Heart right ventricle (tissue), 16 donors: Measurements from ENCODE around the gene SYNJ2. TPM values are rescaled to one million over a fixed set of nuclear protein-coding genes. Genes with fewer than 3 reads are reported as not detected.

Experiments
- ATAC-seq, 8 donors: fragments of 200-7000 bp; cut with Tn5 transposase; one replicate each; pipeline ENCODE4 v1.9.1; 2020; ENCODE audit warnings: mild to moderate bottlenecking in 8 of 8, moderate library complexity in 8 of 8, moderate number of reproducible peaks in 1 of 8
- DNase-seq, 2 donors: peaks; one replicate each; pipeline ENCODE4 v3.0.0-alpha.2; 2020
- H3K27ac ChIP-seq, 10 donors: fragments of 200-600 bp; sonication (generic) in 2 of 10; one replicate each; pipeline versions ENCODE4 v1.5.0 to v1.8.0; 2020 to 2022; ENCODE audit warnings: mild to moderate bottlenecking in 3 of 10
- H3K27me3 ChIP-seq, 7 donors: fragments of 200-600 bp; one replicate each; pipeline ENCODE4 v1.8.0; 2021 to 2022; ENCODE audit warnings: mild to moderate bottlenecking in 2 of 7
- H3K36me3 ChIP-seq, 9 donors: fragments of 200-600 bp; sonication (generic) in 1 of 9; one replicate each; pipeline versions ENCODE4 v1.5.0 to v1.8.0; 2020 to 2022; ENCODE audit warnings: mild to moderate bottlenecking in 2 of 9
- H3K4me1 ChIP-seq, 9 donors: fragments of 200-600 bp; sonication (generic) in 1 of 9; one replicate each; pipeline versions ENCODE4 v1.5.0 to v1.8.0; 2020 to 2022; ENCODE audit warnings: mild to moderate bottlenecking in 4 of 9
- H3K4me3 ChIP-seq, 10 donors: fragments of 200-600 bp; sonication (generic) in 2 of 10; one replicate each; pipeline versions ENCODE4 v1.5.0 to v1.8.0; 2020 to 2022; ENCODE audit warnings: mild to moderate bottlenecking in 7 of 10, moderate library complexity in 2 of 10
- H3K9me3 ChIP-seq, 11 donors: fragments of 200-600 bp in 10 of 11; sonication (generic) in 2 of 11; one replicate each; pipeline versions ENCODE4 v1.5.0 to v1.8.0; 2013 to 2022; ENCODE audit warnings: mild to moderate bottlenecking in 2 of 11, control low read depth in 1 of 11, moderate library complexity in 1 of 11
- WGBS, 2 donors: extraction: QIAGEN DNeasy Blood & Tissue Kit; methylation state at CpG; one replicate each; pipeline ENCODE4 v1.1.7; 2013; ENCODE audit warnings: inconsistent platforms in 1 of 2; 5-methylcytosine and 5-hydroxymethylcytosine counted together
- intact Hi-C, 10 donors: fragments of 100-400 bp; cut with DNase I; formaldehyde crosslinking; loops; one replicate each; pipeline versions ENCODE4 v1.11.1 to v1.14.2; 2022
- polyA plus RNA-seq, 2 donors: library from polyadenylated mRNA; stranded (reverse); fragments of 200-250 nt; gene quantifications; one replicate each; pipeline ENCODE4 v1.2.3, GENCODE V29; 2013
- total RNA-seq, 10 donors: library from RNA; stranded (reverse); fragmentation: NEBNext Ultra II Directional in 3 of 10; extraction: Animal tissue kit (Norgen Biotek cat#: 25700) in 3 of 10; gene quantifications; one replicate each; pipeline versions ENCODE4 v1.2.1 to v1.2.4, GENCODE V29; 2021 to 2023
- TF ChIP-seq, protein P1 (sequence below), 9 donors: fragments of 200-600 bp; sonication (generic) in 2 of 9; IDR thresholded peaks; one replicate each; pipeline versions ENCODE4 v1.5.0 to v1.8.0; 2021 to 2022; ENCODE audit warnings: antibody characterized with exemption in 9 of 9, mild to moderate bottlenecking in 5 of 9, moderate library complexity in 1 of 9
- donor health status: Arrhythmogenic right ventricular cardiomyopathy.
- donor health status: ischemic (EF 13 %, LVEDD 7.1; RV severe dilation, severe dysfunction).
- donor health status: healthy with polysubstance abuse.
- donor health status: DM: no; HTN: yes; CAD: no.
- donor health status: DM: no; HTN: no; CAD: no.
- donor health status: ischemic (EF 25% LVEDD 6.9; RV normal size, moderate dysfunction).
- donor health status: ischemic (EF 25% LVEDD 5.7; RV mildly dilated, moderate dysfunction).
- donor health status: healthy.
- donor health status: DM: yes; HTN: yes; CAD: no.
- donor health status: Ischemic cardiomyopathy.
- donor health status: ischemic (EF 35%, LVEDD 5.7; RV mildly dilated, moderate dysfunction).
- donor health status: nonischemic (EF 11% LVEDD 7.7; RV severe dilation, severe dysfunction).
- donor health status: DM: yes; HTN: yes; CAD: no.
- donor health status: PGD.
- donor health status: ischemic (EF 29% LVEDD 5.4; RV normal size, mild dysfunction).
- donor health status: nonischemic (EF 23%, LVEDD 6.1; RV moderate dilation, normal function).

The SYNJ2 gene
- total and polyA plus RNA-seq, 12 donors, result 14.0 to 27.8 (median 19.0) TPM

DNA sequence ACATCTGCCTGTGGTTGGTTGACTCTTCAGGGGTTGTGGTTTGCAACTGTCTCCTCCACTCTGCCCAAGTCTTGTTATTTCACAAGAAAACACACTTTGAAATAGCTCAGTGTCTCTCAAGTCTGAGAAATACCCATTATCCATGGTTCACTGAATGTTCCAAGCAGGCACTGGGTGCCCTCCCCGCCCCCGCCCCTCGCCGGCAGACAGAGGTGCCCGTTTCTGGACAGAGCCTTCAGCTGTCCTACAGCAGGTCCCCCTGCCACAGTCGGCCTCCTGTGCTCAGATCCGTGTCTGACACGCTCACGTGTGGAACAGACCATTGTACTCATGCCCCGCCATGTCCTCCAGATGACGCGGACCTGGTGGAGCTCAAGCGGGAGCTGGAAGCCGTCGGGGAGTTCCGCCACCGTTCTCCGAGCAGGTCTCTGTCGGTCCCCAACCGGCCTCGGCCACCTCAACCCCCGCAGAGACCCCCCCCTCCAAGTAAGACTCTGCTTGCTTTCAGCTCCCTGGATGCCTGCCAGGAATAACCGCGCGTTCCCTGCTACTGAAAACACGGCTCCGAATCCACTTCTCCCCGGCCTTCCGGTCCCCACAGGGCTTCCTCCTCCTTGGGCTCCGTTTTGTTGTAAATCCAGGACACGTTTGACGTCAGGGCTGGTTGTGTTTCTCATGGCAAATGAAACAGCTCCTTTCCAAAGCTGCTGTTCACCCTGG, 105.0 kb downstream of the SYNJ2 start:
- DNase-seq, result peak; percentile 39 to 44
- H3K4me3 ChIP-seq, result peak overlapping the region in 1 of 10 donors; percentile 44
- peaks cover 0 to 96% (median 45%) of the 10 kb centered on the region in 9 donors for H3K36me3 ChIP-seq

DNA sequence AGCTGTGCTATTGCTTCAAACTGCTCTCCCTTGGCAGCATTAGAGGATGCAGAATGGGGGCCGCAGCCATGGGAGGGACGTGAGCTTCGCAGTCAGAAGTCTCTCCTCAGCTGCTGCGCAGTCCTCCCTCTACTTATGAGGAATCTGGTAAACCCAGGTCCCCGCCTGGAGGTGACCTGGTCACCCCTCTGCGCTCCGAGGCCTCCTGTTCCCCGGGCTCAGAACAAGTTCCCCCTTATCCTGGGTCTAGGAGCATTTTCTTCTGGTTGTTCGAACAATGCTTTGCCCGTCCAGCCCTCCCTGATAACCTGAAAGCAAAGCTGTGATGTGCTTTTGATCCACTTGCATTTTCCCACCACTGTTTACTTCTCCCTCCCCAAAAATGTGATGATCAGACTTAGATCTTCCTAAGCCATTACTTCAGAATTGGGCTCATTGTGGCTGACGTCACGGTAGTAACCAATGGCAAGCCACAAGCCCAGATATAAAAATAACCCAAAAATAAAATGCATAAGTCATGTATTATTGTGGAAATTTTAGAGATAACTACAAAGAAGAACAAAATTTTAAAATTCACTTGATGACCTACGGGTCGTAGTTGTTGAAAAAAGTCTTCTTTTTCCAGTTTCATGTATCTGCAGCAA, 105.7 kb downstream of the SYNJ2 start:
- H3K27me3 ChIP-seq, result no peaks in the 10 kb centered on the region
- WGBS, 2 donors, result 86 to 89% methylated on average over 14 of the region's 14 CpGs
- H3K9me3 ChIP-seq, result no peaks in the 10 kb centered on the region
- peak overlapping the region in 3 of 10 donors; percentile 19 to 84 (median 37) for H3K27ac ChIP-seq
- ATAC-seq (peak in 2 of 8 donors; percentile 15 to 44), DNase-seq (no peak)
- TF ChIP-seq, protein P1, sequence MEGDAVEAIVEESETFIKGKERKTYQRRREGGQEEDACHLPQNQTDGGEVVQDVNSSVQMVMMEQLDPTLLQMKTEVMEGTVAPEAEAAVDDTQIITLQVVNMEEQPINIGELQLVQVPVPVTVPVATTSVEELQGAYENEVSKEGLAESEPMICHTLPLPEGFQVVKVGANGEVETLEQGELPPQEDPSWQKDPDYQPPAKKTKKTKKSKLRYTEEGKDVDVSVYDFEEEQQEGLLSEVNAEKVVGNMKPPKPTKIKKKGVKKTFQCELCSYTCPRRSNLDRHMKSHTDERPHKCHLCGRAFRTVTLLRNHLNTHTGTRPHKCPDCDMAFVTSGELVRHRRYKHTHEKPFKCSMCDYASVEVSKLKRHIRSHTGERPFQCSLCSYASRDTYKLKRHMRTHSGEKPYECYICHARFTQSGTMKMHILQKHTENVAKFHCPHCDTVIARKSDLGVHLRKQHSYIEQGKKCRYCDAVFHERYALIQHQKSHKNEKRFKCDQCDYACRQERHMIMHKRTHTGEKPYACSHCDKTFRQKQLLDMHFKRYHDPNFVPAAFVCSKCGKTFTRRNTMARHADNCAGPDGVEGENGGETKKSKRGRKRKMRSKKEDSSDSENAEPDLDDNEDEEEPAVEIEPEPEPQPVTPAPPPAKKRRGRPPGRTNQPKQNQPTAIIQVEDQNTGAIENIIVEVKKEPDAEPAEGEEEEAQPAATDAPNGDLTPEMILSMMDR (IDR thresholded peaks at IDR 0.05), result no peak
- peaks cover 0 to 96% (median 45%) of the 10 kb centered on the region in 9 donors for H3K36me3 ChIP-seq
- H3K4me1 ChIP-seq, result peaks cover 0 to 17% (median 4%) of the 10 kb centered on the region in 9 donors
- peak overlapping the region in 1 of 10 donors; percentile 44 for H3K4me3 ChIP-seq
- intact Hi-C loops, result no loop called here

More for the DNA sequence above, 105.0 kb downstream of the SYNJ2 start:
- ATAC-seq, result peak in 5 of 8 donors; percentile 8 to 40 (median 25)
- H3K4me1 ChIP-seq, result peaks cover 0 to 17% (median 4%) of the 10 kb centered on the region in 9 donors
- WGBS, 2 donors, result 76 to 81% methylated on average over 32 of the region's 32 CpGs
- H3K27ac ChIP-seq, result peak overlapping the region in 2 of 10 donors; percentile 37 to 84
- intact Hi-C loops, result no loop called here
- H3K27me3 ChIP-seq, result no peaks in the 10 kb centered on the region
- no peaks in the 10 kb centered on the region for H3K9me3 ChIP-seq
- TF ChIP-seq, protein P1 (IDR thresholded peaks at IDR 0.05), result no peak

DNA sequence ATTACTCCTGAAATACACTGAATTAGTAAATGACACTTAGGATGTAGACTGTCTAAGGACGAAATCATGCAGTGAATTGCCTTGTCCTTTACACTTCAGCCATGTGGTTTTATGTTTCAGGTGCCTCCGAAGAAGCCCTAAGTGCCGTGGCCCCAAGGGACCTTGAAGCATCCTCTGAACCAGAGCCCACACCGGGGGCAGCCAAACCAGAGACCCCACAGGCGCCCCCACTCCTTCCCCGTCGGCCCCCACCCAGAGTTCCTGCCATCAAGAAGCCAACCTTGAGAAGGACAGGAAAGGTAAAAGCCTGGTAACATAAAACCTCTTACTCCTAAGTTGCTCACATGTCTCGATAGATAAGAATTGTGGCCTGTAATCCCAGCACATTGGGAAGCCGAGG, 111.1 kb downstream of the SYNJ2 start:
- Histone ChIP-seq H3K27me3 (no peaks in the 10 kb centered on the region), H3K4me3 (no peak overlapping the region), H3K36me3 (peaks cover 0 to 98% (median 38%) of the 10 kb centered on the region in 9 donors), H3K4me1 (peaks cover 0 to 8% (median 0%) of the 10 kb centered on the region in 9 donors), H3K9me3 (no peaks in the 10 kb centered on the region), H3K27ac (no peak overlapping the region)
- no peak for ATAC-seq
- TF ChIP-seq, protein P1 (IDR thresholded peaks at IDR 0.05), result no peak
- DNase-seq, result no peak
- WGBS, 2 donors, result 93 to 94% methylated on average over 9 of the region's 9 CpGs
- intact Hi-C loops, result no loop called here

DNA sequence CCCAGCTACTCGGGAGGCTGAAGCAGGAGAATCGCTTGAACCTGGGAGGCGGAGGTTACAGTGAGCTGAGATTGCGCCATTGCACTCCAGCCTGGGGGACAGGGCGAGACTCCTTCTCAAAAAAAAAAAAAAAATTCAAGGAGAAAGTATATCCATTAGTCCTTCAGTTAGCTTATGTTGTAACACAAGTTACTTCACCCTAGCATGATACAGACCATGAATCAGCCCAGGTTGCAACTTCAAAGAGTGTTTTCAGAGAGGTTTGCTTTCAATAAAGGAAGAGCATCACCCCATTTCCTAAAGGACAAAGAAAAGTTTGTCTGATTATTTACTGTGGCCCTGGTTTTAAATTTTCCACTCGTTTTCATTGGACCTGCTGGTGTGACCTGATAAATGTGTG, 113.4 kb downstream of the SYNJ2 start:
- no peak overlapping the region for H3K27ac ChIP-seq
- intact Hi-C loops, result no loop called here
- no peaks in the 10 kb centered on the region for H3K9me3 ChIP-seq
- no peaks in the 10 kb centered on the region for H3K27me3 ChIP-seq
- DNase-seq, result no peak
- TF ChIP-seq, protein P1 (IDR thresholded peaks at IDR 0.05), result no peak
- 88 to 93% methylated on average over 6 of the region's 6 CpGs for WGBS, 2 donors
- H3K4me1 ChIP-seq, result no peaks in the 10 kb centered on the region
- H3K4me3 ChIP-seq, result no peak overlapping the region
- H3K36me3 ChIP-seq, result peaks cover 0 to 97% (median 38%) of the 10 kb centered on the region in 9 donors
- no peak for ATAC-seq
